GM12801 (cell line): ENCODE measurements around the gene PLD3.

Source experiments
- CTCF ChIP-seq: IDR thresholded peaks from one replicate; pipeline ENCODE4 v1.5.1; 2011; ENCODE audit warnings: control low read depth; ENCODE audit not compliant: insufficient read length; ENCODE audit errors: extremely low read depth

The PLD3 gene

GRCh38 chr19:40309666-40310065, 38.8 kb upstream of the PLD3 start:
- no peak for TF ChIP-seq CTCF

- no peak for TF ChIP-seq CTCF
Measured at GRCh38 chr19:40312533-40312932, 36.0 kb upstream of the PLD3 start.

- no peak for TF ChIP-seq CTCF
Measured at GRCh38 chr19:40313229-40313983, 35.1 kb upstream of the PLD3 start.

GRCh38 chr19:40314656-40315055, 33.8 kb upstream of the PLD3 start:
- TF ChIP-seq CTCF, result no peak

GRCh38 chr19:40315812-40316470, 32.6 kb upstream of the PLD3 start:
- TF ChIP-seq CTCF, result no peak

- TF ChIP-seq CTCF, result no peak
Measured at GRCh38 chr19:40317338-40317737, 31.2 kb upstream of the PLD3 start.

- no peak for TF ChIP-seq CTCF
Measured at GRCh38 chr19:40320558-40320935, 27.9 kb upstream of the PLD3 start.
